HG03064 (cell line): Measurements from ENCODE around the gene EIF3M.

Experiments used
- ATAC-seq: cut with Tn5 transposase; IDR thresholded peaks from one replicate; pipeline ENCODE4 v1.9.1; 2021; ENCODE audit warnings: low read depth; ENCODE audit not compliant: unreplicated experiment

The EIF3M gene

GRCh38 chr11:32583459-32584271, at the start of gene EIF3M:
Gene EIF3M, plus strand, starts transcription at chr11:32583831. Its CDS starts 57 bp downstream, at chr11:32583888.
- peak; percentile 100 for ATAC-seq

DNA sequence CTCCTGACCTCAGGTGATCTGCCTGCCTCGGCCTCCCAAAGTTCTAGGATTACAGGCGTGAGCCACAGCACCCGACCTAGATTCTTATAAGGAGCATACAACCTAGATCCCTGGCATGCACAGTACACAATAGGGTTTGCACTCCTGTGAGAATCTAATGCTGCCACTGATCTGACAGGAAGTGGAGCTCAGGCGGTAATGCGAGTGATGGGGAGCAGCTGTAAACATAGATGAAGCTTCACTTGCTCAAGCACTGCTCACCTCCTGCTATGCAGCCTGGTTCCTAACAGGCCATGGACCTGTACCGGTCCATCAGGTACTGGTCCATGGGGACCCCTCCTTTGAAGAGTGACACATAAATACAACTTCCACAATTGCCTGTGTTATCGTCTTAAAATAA, 44.8 kb upstream of the EIF3M start:
- ATAC-seq, result no peak

- no peak for ATAC-seq
Observed at GRCh38 chr11:32549611-32550187, 33.9 kb upstream of the EIF3M start.

GRCh38 chr11:32550207-32550606, 33.4 kb upstream of the EIF3M start:
- no peak for ATAC-seq

GRCh38 chr11:32555091-32555490, 28.5 kb upstream of the EIF3M start:
- no peak for ATAC-seq

- no peak for ATAC-seq
Observed at GRCh38 chr11:32555895-32556294, 27.7 kb upstream of the EIF3M start.

GRCh38 chr11:32561835-32562234, 21.8 kb upstream of the EIF3M start:
- no peak for ATAC-seq

GRCh38 chr11:32562839-32563599, 20.6 kb upstream of the EIF3M start:
- ATAC-seq, result no peak

DNA sequence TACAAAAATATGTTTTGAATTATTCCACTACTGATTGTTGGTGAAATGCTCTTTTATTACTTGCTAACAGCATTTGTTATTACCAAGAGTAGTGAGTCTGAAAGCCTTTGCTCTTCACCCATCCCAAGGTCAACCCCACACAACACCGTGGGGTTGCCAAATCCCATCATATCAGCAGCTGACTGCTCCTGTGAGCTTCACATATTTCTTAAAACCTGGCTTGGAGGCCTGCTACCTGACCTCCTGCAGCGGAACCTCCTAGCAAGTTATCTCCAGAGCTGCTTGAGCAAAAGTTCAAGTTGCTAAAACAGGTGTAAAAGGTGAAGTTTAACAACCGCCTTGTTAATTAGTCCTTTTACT, 20.1 kb upstream of the EIF3M start:
- ATAC-seq, result no peak

GRCh38 chr11:32566517-32566916, 17.1 kb upstream of the EIF3M start:
- no peak for ATAC-seq

DNA sequence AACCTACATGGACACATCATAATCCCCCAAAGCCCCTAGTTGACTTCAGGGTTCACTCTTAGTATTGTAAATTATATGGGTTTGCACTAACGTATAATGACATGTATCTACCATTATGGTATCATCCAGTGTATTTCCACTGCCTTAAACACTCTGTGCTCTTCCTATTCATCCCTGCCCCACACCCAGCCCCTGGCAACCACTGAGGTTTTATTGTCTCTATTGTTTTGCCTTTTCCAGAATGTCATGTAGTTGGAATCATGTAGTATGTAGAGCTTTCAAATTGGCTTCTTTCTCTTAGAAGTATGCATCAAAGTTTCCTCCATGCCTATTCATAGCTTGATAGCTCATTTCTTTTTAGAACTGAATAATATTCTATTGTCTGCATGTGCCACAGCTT, 16.5 kb upstream of the EIF3M start:
- no peak for ATAC-seq

- ATAC-seq, result no peak
Observed at GRCh38 chr11:32569313-32569881, 14.2 kb upstream of the EIF3M start.

GRCh38 chr11:32571039-32571438, 12.6 kb upstream of the EIF3M start:
- no peak for ATAC-seq

GRCh38 chr11:32573228-32573627, 10.4 kb upstream of the EIF3M start:
- ATAC-seq, result no peak

DNA sequence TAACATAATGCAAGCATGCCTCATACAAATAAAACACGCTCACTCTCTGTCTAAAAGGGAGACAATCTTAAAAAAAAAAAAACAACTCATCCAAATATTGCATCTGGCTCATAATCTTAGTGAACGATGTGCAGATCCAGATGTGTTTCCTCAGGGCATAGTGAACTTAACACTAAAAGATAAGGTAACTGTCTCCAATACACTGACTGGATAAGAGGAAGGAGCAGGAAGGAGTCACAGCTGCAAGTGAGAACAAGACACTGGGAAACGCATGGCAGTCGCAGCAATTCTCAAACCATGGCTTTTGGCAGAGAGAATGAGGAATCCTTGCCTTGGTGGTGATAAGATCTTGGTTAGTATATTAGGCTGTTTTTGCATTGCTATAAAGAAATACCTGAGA, 9.2 kb upstream of the EIF3M start:
- no peak for ATAC-seq

DNA sequence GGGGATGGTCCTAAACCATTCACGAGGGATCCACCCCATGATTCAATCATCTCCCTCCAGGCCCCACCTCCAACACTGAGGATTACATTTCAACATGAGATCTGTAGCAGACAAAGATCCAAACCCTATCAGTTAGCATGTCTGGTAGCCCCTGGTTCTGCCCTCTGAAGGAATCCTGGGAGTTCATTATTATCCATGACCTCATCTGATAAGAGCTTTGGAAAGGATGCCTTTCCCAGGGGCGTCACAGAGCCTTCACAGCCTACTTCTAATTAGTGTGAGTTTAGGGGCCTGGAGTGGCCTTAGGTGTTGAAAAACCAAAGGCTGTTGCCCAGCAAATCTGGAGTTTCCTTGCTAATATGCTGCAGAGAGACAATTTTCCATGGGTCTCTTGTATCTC, 8.6 kb upstream of the EIF3M start:
- no peak for ATAC-seq

GRCh38 chr11:32576456-32576855, 7.2 kb upstream of the EIF3M start:
- ATAC-seq, result no peak

- no peak for ATAC-seq
Observed at GRCh38 chr11:32580967-32581366, 2.7 kb upstream of the EIF3M start.

DNA sequence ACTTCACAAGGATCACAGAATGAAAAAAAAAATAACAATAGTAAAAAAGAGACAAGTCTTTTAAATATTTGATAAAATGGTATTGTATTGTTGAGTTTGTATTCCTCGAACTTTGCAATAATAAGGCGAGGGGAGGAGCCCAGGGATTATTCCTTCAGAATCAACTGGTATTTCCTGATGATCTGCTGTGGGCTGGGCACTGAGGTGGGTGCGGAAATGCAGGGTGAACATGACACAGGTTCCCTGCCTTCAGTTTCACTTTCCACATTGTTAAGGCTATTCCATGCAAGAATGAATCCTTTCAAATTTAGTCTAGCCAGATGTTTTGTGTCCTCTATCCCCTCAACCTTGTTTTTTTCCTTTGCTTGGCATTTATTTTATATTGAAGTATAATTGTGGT, 2.1 kb upstream of the EIF3M start:
- ATAC-seq, result no peak

DNA sequence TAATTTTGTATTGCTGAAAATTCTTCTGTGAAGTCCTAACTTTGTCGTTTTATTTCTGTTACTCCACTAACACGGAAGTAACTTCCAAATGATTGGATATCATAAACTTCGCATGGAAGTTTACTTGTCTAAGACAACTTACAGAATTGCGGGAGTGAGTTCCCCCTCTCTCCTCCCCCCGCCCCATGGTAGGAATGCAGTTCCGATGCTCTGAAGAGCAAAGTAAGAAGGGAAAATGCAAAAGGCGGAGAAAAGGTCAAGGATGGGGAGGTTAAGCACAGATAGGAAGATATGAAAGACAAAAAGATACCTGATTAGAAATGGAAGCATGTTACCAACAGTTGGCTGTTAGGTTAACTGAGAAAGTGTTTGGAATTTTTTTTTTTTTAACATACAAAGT, 1.3 kb downstream of the EIF3M start:
- ATAC-seq, result no peak

DNA sequence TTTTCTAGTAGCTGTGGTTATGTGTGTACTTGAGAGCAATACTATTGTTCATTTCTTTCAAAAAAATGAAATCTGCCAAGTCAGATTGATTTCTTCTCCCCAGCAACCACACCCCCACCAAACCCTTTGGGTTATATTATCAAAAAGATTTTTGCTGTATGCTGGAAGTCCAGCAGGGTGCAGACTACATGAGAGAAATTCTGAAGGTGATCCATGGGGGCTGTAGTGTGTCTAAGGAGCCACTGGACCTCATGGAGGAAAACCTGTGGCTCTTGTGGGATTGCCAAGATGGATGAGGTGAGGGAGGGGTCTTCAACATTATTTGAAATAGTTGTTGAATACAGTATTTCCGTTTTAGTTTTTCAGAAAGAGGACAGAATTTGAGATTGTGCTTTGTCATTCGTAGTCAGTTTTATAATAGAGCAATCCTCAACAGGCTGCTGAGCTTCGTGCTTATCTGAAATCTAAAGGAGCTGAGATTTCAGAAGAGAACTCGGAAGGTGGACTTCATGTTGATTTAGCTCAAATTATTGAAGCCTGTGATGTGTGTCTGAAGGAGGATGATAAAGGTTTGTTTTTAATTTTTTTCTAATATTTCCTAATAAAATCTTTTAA, 3.1 kb downstream of the EIF3M start:
- ATAC-seq, result no peak
